C4-2B (cell line): ENCODE results near the gene OGA.

Experiments used
- ZFX ChIP-seq: fragments of 450-650 bp; IDR thresholded peaks from 2 replicates; pipeline ENCODE4 v1.6.1; 2017
- TF ChIP-seq, protein P1 (sequence below): fragments of 450-650 bp; conservative IDR thresholded peaks from 2 replicates; pipeline ENCODE4 v1.5.1; 2017; ENCODE audit warnings: mild to moderate bottlenecking

- TF ChIP-seq, protein P1, sequence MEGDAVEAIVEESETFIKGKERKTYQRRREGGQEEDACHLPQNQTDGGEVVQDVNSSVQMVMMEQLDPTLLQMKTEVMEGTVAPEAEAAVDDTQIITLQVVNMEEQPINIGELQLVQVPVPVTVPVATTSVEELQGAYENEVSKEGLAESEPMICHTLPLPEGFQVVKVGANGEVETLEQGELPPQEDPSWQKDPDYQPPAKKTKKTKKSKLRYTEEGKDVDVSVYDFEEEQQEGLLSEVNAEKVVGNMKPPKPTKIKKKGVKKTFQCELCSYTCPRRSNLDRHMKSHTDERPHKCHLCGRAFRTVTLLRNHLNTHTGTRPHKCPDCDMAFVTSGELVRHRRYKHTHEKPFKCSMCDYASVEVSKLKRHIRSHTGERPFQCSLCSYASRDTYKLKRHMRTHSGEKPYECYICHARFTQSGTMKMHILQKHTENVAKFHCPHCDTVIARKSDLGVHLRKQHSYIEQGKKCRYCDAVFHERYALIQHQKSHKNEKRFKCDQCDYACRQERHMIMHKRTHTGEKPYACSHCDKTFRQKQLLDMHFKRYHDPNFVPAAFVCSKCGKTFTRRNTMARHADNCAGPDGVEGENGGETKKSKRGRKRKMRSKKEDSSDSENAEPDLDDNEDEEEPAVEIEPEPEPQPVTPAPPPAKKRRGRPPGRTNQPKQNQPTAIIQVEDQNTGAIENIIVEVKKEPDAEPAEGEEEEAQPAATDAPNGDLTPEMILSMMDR = no peak
- TF ChIP-seq ZFX = no peak
These were observed 69.7 kb downstream of the OGA start for GRCh38 chr10:101748496-101748895.
